Measurements from ENCODE around the gene FGG. TPM values are rescaled to one million over a fixed set of nuclear protein-coding genes. Genes with fewer than 3 reads are reported as not detected.

Gene FGG
- total and polyA plus RNA-seq, 2 of the 13 experiments (the other 11 are each of a cell fraction or from before 2014, with no cell fraction given): 1,037 to 2,423 TPM

- TF ChIP-seq ARID5B (CRISPR knock-in tag; IDR thresholded peaks at IDR 0.05) (peak; percentile 100), CBX2 (IDR thresholded peaks at IDR 0.05; ENCODE audit: low read depth, low read length) (no peak), CBX2 (CRISPR knock-in tag; IDR thresholded peaks at IDR 0.05; ENCODE audit: low read depth) (peak; percentile 62; the same call in 1 of the 2 replicates), KDM6A (CRISPR knock-in tag; IDR thresholded peaks at IDR 0.05; ENCODE audit: low read depth) (peak; percentile 95), ZBTB21 (CRISPR knock-in tag; IDR thresholded peaks at IDR 0.05) (peak; percentile 64; the same call in 1 of the 2 replicates), GLMP (CRISPR knock-in tag; IDR thresholded peaks at IDR 0.05; ENCODE audit: borderline replicate concordance) (no peak), NR3C1 (CRISPR knock-in tag; IDR thresholded peaks at IDR 0.05) (no peak), FOXA1 (IDR thresholded peaks at IDR 0.05) (peak; percentile 100), FOXA1 (CRISPR knock-in tag; IDR thresholded peaks at IDR 0.05) (peak; percentile 100), ZSCAN12 (CRISPR knock-in tag; IDR thresholded peaks at IDR 0.05) (no peak), ZNF501 (CRISPR knock-in tag; IDR thresholded peaks at IDR 0.05) (no peak), KDM4B (CRISPR knock-in tag; IDR thresholded peaks at IDR 0.05) (peak; percentile 64; the same call in 1 of the 2 replicates), TARDBP (CRISPR knock-in tag; IDR thresholded peaks at IDR 0.05) (peak; percentile 95), ZNF383 (CRISPR knock-in tag; IDR thresholded peaks at IDR 0.05; ENCODE audit: borderline replicate concordance) (no peak), ZNF530 (CRISPR knock-in tag; IDR thresholded peaks at IDR 0.05; ENCODE audit: low read depth) (no peak), ZNF337 (CRISPR knock-in tag; IDR thresholded peaks at IDR 0.05; ENCODE audit: borderline replicate concordance, low read depth) (no peak), PLSCR1 (CRISPR knock-in tag; IDR thresholded peaks at IDR 0.05; ENCODE audit: borderline replicate concordance) (no peak), PBX3 (CRISPR knock-in tag; IDR thresholded peaks at IDR 0.05; ENCODE audit: borderline replicate concordance) (no peak), ZNF12 (CRISPR knock-in tag; IDR thresholded peaks at IDR 0.05) (peak; percentile 51; the same call in 1 of the 2 replicates), ELF3 (CRISPR knock-in tag; IDR thresholded peaks at IDR 0.05) (peak; percentile 91), NCOA1 (CRISPR knock-in tag; IDR thresholded peaks at IDR 0.05) (peak; percentile 98), SNAI1 (CRISPR knock-in tag; IDR thresholded peaks at IDR 0.05; ENCODE audit: borderline replicate concordance) (no peak), PATZ1 (CRISPR knock-in tag; IDR thresholded peaks at IDR 0.05) (peak; percentile 74; the same call in 1 of the 2 replicates)
These were observed 5.4 kb upstream of the FGG start (continued) for GRCh38 chr4:154617820-154618317.

Data from HepG2 (cell line).